SK-N-SH (cell line): ENCODE measurements around the gene ZNF580.

Experiments
- CTCF ChIP-seq: fragments of 200-600 bp; sonication (generic); IDR thresholded peaks from 2 replicates; pipeline ENCODE4 v1.6.1; 2017; ENCODE audit warnings: antibody characterized with exemption, mild to moderate bottlenecking, moderate library complexity
- EP300 ChIP-seq, 2 experiments: IDR thresholded peaks; 2 replicates each; pipeline versions ENCODE4 v1.4.0 to v1.6.1; 2012; ENCODE audit warnings: borderline replicate concordance in 1 of 2, low read depth in 1 of 2, low read length in 1 of 2
- MXI1 ChIP-seq: IDR thresholded peaks from 2 replicates; pipeline ENCODE4 v1.6.1; 2012; ENCODE audit warnings: mild to moderate bottlenecking, low read depth, low read length, improper control_type of control experiment
- NRF1 ChIP-seq: IDR thresholded peaks from 2 replicates; pipeline ENCODE4 v1.6.1; 2012; ENCODE audit warnings: low read depth, mild to moderate bottlenecking, low read length
- RCOR1 ChIP-seq: fragments of 150-350 bp; IDR thresholded peaks from 2 replicates; pipeline ENCODE4 v1.6.1; 2017; ENCODE audit warnings: antibody characterized with exemption, low read length
- REST ChIP-seq: IDR thresholded peaks from 2 replicates; pipeline ENCODE4 v1.6.1; 2012; ENCODE audit warnings: mild to moderate bottlenecking, low read depth, low read length, moderate library complexity

- TF ChIP-seq CTCF (no peak), MXI1 (no peak), NRF1 (no peak), RCOR1 (no peak), REST (no peak), EP300 (IDR thresholded peaks at IDR 0.05; ENCODE audit: borderline replicate concordance in 1 of 2, low read depth in 1 of 2, low read length in 1 of 2) (no peak)
Measured at GRCh38 chr19:55592391-55593090, 48.3 kb upstream of the ZNF580 start.
